Measurements from ENCODE around the gene LMO7.

Gene LMO7

DNA sequence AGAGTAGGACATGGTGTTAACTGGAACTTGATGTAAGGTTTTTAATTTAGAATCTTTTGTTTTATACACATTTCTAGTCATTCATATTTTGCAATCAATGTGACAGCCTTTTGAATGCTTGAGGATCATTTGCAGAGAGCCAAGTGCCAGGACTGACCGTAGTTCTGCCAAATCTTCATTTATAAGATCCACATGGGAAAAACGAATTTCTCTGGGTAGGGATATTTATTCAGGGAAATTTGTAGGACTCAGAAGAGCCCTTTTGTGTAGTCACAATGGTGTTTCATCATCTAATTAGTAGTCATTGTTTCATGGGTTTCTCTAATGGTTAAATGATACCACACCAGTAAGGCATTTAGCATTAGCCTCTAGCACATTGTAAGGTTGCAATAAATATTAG, 161.1 kb downstream of the LMO7 start:
- DNase-seq (ENCODE audit: low read depth in 2 of 2, low spot score in 1 of 2) = no peak

DNA sequence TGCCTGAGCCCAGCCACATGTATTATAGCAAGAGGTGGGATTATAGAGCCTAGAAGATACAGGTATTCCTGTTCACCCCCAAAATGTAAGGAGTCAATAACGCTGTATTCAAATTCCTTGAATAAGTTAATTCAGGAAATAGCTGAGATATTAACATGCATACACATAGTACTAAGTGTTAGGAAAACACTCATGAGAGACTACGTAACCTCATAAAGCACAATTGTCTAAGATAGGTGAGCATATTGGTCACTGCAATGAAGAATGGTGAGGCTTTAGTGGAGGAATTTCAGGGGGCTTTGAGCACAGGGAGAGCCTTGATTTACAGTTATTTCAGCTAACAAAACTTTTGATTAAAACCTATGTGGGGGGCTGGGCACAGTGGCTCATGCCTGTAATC, 161.6 kb downstream of the LMO7 start:
- no peak for DNase-seq (ENCODE audit: low read depth in 2 of 2, low spot score in 1 of 2)

DNA sequence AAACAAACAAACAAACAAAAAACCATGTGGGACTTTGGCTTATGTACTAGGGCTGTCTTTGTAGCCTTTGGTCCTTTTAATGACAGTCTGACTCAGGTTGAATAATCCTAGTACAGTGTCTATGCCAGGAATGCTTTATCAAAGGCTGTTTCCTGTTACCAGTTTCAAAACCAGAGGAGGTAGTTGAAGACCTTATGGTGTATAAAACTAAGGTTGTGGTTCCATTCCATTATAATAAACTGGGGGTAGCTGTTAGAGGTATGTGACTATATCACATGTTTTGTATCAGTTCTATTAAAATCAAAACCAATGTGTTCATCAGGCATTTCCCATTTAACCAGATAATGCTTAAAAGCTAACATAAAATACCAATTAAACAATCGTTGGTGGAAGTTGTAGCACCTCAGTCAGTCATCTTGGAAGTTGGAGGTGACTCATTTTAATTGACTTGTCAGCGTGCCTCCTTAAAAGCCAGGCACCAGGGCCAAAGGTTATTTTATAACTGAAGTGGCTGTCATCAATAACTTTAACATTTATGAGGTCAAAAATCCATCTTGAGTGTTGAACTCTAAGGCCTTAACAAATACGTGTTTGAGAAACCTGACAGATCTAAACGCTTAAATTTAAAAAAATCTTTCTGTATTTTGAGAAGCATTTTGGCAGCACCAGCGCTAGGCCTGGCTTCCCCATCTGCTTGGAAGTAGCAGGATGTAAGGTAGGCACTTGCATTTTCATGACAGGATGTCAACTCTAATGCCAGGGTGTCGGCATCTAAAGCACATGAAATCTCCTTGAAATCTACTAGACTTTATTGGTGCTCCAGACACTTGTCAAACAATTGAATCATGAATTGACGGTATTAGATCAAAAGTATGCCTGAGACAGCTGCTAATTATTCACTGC, 162.5 kb downstream of the LMO7 start:
- DNase-seq (ENCODE audit: low read depth in 2 of 2, low spot score in 1 of 2) = no peak

DNA sequence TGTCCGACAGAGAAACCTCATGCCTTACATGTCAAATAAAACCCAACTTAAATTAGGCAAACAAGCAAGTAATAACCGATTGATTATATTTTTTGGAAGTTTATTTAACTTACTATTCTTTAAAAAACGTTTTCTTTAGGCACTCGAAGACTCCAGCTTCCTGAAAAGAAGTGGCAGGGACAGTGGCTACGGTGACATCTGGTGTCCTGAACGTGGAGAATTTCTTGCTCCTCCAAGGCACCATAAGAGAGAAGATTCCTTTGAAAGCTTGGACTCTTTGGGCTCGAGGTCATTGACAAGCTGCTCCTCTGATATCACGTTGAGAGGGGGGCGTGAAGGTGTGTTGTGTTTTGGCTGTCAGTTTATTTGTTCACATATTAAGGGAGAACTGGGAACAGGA, 164.4 kb downstream of the LMO7 start:
- no peak for DNase-seq (ENCODE audit: low read depth in 2 of 2, low spot score in 1 of 2)

DNA sequence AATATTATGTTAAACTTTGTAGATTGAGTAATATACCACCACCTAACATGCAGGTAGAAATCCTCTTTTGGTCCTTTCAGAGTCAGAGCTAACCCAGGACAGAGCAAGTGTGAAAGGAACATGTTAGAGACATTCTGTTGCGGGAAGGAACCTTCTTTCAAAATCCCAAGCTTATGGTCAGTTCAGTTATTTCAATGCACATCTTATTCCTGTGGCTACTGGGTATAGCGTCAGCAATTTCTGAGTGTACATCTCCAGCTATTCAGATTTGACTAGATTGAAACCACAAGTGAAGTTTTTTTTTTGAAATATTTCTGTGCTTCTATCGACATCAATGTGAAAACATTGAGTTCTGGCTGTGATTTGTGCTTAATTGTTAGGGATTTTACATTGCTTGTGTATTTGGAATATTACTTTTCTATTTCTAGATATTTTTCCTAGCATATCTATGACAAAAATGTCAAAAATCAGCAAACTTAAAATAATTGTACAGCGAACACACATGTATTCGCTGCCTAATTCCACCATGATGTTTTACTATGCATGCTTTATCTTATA, 165.3 kb downstream of the LMO7 start:
- DNase-seq (ENCODE audit: low read depth in 2 of 2, low spot score in 1 of 2) = no peak

DNA sequence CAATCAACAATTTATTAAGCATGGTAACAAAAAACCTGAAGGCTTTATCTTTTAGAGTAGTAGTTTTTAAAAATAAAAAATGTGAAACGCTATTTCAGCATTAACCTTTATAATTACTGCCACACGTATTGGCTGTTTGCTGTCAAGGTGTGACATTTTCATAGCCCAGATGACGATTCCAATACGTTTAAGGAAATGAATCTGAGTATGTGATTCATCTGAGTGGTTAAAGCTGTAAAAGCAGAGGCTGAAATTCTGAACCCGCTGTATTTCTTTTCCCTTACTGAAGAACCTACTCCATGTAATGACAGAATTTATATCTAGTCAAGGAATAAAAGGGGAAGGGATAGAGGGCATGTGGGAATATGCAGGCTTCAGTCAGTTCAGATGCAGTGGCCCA, 166.0 kb downstream of the LMO7 start:
- DNase-seq (ENCODE audit: low read depth in 2 of 2, low spot score in 1 of 2) = no peak

DNA sequence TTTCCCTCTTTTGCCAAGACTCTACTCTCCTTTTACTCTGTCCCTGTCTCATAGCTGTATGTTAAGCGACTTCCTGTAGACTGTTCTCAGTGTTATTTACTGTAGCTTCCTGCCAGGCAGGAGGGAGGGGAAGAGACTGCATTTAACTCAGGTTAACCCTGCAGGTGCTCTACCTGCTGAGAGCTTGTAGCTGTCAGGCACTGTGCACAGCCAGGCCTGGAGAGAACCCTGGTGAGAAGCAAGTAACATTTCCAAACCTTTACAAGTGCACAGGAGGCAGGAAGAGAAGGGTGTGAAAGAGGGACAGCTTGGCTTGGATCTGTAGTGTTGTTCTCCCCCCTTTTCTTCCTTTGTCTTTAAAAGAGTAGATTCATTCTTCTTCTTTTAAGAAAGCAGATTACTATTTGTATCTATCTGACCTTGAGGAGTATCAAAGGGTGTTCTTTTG, 167.1 kb downstream of the LMO7 start:
- no peak for DNase-seq (ENCODE audit: low read depth in 2 of 2, low spot score in 1 of 2)

DNA sequence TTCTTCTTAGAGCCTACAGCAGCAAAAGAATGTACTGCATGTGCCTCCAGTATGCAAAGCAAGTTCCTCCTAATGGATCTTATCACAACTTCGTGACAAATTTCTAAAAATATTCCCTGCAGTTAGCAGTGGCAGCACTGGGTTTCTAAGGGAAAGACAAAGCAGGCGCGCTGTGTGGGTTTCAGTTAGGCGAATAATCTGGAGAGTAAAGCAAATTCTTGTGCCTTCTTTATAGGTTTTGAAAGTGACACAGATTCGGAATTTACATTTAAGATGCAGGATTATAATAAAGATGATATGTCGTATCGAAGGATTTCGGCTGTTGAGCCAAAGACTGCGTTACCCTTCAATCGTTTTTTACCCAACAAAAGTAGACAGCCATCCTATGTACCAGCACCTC, 167.9 kb downstream of the LMO7 start:
- no peak for DNase-seq (ENCODE audit: low read depth in 2 of 2, low spot score in 1 of 2)

DNA sequence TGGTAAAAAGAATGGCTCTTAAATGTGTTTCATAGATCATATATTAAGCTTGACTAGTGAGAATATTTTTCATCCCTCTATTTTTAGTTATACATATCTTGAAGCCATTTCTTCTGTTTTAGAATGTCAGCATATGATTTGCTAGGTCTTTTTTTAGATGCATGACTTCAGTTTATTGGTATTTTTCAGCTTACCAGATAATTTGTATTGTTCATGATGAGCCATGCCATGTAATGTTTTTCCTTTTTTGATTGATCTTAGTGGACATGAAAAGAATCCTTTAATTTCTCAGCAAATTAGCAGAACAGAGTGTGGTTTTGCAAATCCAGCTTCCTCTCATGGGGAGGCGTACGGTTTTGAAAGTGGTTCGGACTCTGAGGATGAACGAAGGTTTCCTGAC, 168.5 kb downstream of the LMO7 start:
- DNase-seq (ENCODE audit: low read depth in 2 of 2, low spot score in 1 of 2) = no peak

DNA sequence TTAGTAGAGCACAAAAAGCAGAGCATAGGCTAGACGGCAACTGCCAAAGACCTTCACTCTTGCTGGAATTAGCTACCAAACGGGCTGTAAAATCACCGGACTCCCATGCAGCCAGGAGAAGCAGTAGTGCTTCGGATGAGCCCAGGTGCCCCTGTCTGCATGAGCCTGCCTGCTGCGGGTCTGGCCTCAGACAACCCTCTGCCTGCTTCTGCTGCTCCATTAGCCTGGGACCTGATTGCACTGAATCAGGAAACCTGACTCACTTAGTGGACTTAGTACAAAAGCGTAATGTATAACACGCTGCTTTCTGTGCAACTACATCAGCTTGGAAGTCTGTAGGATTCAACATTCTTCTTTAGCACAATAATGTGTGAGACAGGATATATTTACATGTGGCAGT, 170.0 kb downstream of the LMO7 start:
- no peak for DNase-seq (ENCODE audit: low read depth in 2 of 2, low spot score in 1 of 2)

DNA sequence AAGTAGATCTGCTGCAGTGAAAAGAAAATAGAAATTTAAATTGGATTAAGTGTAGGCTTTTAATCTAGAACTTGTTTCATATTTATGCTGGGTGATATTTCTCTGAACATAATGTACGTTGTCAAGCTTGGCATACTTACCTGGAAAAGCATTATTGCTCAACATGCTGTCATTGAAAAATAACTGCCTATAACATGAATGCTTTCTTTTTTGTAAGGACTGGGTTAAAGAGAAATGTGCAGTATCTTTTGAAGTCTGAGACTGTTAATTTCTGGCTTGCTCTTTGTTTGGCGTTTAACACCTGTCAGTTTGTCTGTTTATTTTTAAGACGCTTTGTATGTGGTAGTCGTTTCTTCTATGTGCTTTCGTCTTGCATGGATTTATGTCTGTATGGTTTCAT, 175.2 kb downstream of the LMO7 start:
- DNase-seq (ENCODE audit: low read depth in 2 of 2, low spot score in 1 of 2) = no peak

DNA sequence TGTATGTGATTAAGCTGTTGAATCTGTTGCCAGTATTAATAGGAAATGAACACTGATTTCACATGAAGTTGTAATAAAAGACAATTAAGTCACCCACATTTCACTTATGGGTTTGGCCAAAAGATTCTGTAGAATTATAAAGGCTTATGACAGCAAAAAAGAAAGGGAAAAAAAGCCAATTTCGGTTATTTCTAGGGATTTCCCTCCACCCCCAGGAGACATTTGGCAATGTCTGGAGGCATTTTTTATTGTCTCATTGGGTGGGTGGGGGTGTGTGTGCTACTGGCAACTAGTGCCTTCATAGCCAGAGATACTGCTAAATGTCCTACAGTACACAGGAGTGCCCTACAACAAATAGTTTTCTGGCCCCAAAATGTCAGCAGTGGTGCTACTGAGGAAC, 175.7 kb downstream of the LMO7 start:
- DNase-seq (ENCODE audit: low read depth in 2 of 2, low spot score in 1 of 2) = no peak

DNA sequence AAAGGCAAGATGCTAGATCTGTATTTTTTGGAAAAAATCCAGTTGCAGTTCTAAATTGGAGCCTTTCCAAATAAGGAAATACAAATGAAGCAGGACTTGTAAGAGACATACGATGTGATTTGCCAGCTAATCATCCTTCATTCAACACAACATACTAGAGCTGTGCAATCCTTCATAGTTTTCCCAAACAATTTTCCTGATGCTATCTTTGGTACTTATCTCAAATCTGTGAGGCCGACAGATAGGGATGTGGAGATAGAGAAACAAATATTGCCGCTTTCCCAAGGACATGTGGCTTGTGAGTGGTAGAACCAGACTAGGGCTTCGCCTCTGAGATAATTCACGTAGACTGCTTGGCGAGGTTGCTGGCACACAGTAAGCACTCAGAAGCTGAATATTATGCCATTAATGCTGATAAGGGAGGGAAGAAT, 176.6 kb downstream of the LMO7 start:
- DNase-seq (ENCODE audit: low read depth in 2 of 2, low spot score in 1 of 2) = no peak

DNA sequence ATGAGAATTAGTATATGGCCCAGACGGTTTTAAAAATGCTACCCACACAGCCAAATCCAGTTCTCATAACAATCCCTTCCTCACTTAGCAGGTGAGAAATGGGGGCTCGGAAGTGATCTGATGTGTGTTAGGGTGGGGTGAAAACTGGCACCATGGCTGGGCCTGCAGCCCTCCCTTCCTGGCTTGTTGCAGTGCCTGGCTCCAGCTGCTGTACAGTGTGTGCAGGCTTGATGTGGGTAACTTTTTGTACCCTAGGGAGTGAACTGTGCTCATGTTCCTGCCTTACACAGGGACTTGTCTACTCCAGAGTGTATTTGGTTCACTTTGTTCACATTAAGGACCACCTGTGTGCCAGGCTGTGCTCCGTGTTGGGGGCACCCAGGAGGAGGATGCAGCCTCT, 177.2 kb downstream of the LMO7 start:
- DNase-seq (ENCODE audit: low read depth in 2 of 2, low spot score in 1 of 2) = no peak

DNA sequence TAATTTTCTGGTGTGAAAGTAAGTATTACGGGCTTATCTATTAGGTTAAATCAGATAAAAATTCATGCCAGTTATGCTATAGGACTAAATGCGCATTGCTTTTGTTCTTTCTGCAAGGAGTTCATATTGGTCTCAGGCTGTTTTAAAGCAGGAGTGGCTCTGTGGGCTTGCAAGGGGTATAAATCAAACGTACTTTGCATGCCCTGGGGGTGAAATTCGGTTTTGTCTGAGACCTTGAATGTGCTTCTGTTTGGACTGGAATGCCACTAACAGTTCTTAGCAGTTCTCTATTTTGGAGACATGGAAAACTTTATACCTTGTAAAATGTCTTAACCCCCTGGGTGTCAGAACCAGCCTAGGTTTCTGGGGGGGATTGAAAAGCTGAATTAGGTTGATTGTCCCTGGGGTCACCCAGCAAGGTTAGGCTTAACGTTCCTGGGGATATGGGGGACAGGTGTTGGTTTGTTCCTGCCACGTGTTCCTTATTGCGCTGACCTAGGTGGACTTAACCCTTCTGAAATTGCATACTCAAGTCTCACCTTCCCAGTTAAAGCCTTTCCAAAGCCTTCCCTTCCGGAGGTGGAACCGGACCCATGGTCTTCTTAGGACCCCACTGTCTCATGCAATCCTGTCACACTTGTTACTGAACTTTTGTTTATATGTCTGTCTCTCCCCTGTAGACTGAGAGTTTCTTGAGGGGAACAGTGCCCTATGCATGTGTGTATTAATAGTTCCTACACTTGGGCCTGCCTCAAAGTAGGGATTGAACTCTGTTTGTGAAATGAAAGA, 182.2 kb downstream of the LMO7 start:
- no peak for DNase-seq (ENCODE audit: low read depth in 2 of 2, low spot score in 1 of 2)

DNA sequence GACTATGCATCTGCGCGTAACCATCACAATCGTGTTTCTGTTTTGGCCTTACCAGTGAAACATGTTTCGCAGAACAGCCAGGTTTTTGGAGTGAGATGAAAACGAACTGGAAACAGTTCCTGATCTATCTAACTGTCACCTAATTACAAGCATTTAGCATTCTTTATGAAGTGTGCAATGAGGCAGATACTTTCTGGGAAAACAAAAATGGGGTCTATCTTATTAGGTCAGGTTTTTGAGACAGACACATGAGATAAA, 182.8 kb downstream of the LMO7 start:
- no peak for DNase-seq (ENCODE audit: low read depth in 2 of 2, low spot score in 1 of 2)

DNA sequence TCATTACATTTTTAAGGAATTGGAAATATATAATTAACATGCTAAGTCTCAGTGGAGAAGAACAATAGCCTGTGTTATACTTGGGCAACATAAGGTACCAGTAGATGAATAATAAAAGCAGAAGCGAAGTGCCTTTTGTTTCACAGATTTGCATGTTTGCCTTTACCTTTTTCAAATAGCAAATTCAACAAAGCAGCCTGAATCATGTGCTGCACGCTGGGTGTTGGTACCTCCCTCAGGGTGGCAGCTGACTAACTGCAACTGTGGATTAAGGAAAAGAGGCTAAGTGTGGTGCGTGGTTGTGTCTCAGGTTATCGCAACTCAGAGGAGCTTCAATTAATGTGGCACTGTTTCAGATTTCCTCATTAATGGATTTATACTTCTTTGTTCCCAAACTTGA, 189.0 kb downstream of the LMO7 start:
- no peak for DNase-seq (ENCODE audit: low read depth in 2 of 2, low spot score in 1 of 2)

DNA sequence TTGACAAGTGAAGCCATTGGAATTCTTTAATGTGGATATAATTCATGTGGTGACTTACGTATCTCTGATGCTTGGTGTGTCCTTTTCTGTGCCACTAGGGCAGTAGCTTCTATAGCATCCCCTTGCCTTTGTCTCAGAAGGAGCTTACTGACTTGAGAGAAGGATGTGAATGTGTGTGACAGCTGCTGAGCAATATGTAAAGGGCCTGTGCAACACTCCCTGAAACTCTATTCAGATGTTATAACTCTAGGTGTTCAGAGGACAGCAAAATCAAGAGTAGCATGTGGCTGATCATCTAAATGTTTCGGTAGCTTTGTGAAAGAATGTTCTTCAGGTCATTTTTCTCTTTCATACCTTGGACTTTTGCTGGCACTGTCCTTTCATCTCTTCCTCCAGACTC, 189.5 kb downstream of the LMO7 start:
- DNase-seq (ENCODE audit: low read depth in 2 of 2, low spot score in 1 of 2) = no peak

DNA sequence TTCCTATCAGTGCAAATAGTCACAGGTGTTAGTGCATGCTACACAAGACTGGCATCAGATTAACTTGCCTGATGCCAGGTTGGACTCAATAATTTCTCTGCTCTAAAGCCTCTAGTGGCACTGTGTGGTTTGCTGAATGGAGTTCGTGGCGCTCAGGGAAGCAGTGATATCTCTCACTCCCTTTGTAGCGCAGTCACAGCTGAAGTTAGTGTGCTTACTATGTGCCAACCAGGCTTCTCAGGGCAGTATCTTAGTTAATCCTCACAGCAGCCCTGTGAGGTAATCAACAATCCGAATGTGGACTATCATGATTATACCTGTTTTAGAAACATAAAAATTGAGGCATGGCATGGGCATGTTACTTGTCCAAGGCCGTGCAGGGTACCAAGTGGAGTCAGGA, 190.3 kb downstream of the LMO7 start:
- DNase-seq (ENCODE audit: low read depth in 2 of 2, low spot score in 1 of 2) = no peak

DNA sequence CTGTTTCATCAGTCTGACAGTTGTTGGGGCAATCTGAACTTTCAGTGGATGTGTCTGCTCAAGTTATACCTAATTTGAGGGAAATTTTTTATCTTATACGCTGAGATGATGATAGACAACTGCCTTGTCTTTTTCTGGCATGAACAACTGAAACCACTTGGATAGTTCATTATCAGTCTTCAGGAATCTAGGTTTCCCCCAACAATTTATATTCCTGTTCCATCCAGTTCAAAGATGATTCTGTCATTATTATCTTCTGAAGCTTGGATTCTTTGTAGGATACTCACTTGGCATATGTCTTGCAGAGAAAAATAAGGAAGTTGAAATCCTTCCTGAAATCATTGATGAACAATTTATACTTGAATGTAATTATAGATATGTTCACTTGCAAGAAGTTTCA, 193.7 kb downstream of the LMO7 start:
- DNase-seq (ENCODE audit: low read depth in 2 of 2, low spot score in 1 of 2) = no peak

DNA sequence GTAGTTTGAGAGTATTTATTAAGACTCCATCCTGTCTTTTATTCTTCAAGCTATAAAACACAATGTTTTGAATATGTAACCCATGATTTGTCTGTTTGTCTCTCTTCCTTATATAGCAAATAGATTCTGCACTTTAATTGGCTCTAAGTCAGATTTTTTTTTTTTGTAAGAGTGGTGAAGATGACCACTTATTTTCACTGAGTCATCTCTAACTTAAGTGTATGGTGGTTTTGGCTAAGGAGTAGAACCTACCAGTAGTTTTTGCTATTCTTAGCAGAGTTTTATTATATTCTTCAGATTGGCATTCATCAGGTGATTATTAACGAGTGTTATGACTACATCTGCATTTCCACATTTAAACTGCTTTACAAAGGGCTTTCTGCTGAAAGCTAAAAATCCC, 194.7 kb downstream of the LMO7 start:
- no peak for DNase-seq (ENCODE audit: low read depth in 2 of 2, low spot score in 1 of 2)

DNA sequence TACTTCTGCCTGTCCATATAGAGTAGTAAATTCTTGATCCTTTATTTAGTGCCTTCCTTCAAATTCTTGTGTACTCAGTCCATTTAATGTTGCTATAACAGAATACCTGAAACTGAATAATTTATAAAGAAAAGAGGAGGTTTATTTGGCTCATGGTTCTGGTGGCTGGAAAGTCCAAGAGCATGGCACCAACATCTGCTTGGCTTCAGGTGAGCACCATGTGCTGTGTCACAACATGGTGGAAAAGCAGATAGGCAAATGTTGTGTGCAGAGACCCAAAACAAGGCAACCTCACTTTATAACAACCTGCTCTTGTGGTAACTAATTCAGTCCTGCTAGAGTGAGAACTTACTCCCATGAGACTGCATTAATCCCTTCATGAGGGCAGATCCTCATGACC, 195.3 kb downstream of the LMO7 start:
- DNase-seq (ENCODE audit: low read depth in 2 of 2, low spot score in 1 of 2) = no peak

Data from stimulated activated CD8-positive, alpha-beta memory T cell treated with anti-CD3 and anti-CD28 coated beads, Interleukin-4, amount 100 ng/mL, for 4 hours (primary cell).